Liver (tissue), 3 donors: Measurements from ENCODE around the gene SNRPA1.

Experiments
- ATF3 ChIP-seq: IDR thresholded peaks from 2 replicates; pipeline ENCODE4 v1.6.1; 2016; ENCODE audit warnings: antibody characterized with exemption
- CTCF ChIP-seq: fragments of 150-350 bp; IDR thresholded peaks from 2 replicates; pipeline ENCODE4 v1.5.1; 2017; ENCODE audit warnings: improper control_type of control experiment, low read depth, low read length; ENCODE audit not compliant: missing input control
- FOXA1 ChIP-seq: IDR thresholded peaks from 2 replicates; pipeline ENCODE4 v1.6.1; 2016; ENCODE audit warnings: antibody characterized with exemption
- FOXA2 ChIP-seq: IDR thresholded peaks from 2 replicates; pipeline ENCODE4 v1.6.1; 2016; ENCODE audit warnings: antibody characterized with exemption
- GABPA ChIP-seq, 2 donors: IDR thresholded peaks in 1 of 2; conservative IDR thresholded peaks in 1 of 2; 2 replicates each; pipeline ENCODE4 v1.6.1; 2016; ENCODE audit warnings: antibody characterized with exemption in 2 of 2, mild to moderate bottlenecking in 1 of 2, moderate library complexity in 1 of 2
- HNF4A ChIP-seq, 2 donors: conservative IDR thresholded peaks; 2 replicates each; pipeline ENCODE4 v1.6.1; 2016; ENCODE audit warnings: antibody characterized with exemption in 2 of 2, mild to moderate bottlenecking in 2 of 2
- REST ChIP-seq: IDR thresholded peaks from 2 replicates; pipeline ENCODE4 v1.6.1; 2016; ENCODE audit warnings: antibody characterized with exemption, mild to moderate bottlenecking
- RXRA ChIP-seq, 2 donors: IDR thresholded peaks; 2 replicates each; pipeline ENCODE4 v1.6.1; 2017 to 2018; ENCODE audit warnings: antibody characterized with exemption in 2 of 2, mild to moderate bottlenecking in 1 of 2
- SP1 ChIP-seq: IDR thresholded peaks from 2 replicates; pipeline ENCODE4 v1.6.1; 2018; ENCODE audit warnings: antibody characterized with exemption, mild to moderate bottlenecking
- TAF1 ChIP-seq: conservative IDR thresholded peaks from 2 replicates; pipeline ENCODE4 v1.6.1; 2016; ENCODE audit warnings: antibody characterized with exemption, mild to moderate bottlenecking
- ZBTB33 ChIP-seq: IDR thresholded peaks from 2 replicates; pipeline ENCODE4 v1.6.1; 2016; ENCODE audit warnings: antibody characterized with exemption
- donor health status: healthy.
- donor health status: healthy.

GRCh38 chr15:101306341-101307047, 11.4 kb upstream of the SNRPA1 start:
- TF ChIP-seq TAF1 (no peak), CTCF (no peak), HNF4A (conservative IDR thresholded peaks at IDR 0.05) (no peak), REST (no peak), SP1 (no peak), ZBTB33 (no peak), FOXA1 (no peak), FOXA2 (no peak), ATF3 (no peak), GABPA (IDR thresholded peaks at IDR 0.05 in 1 of 2, conservative IDR thresholded peaks at IDR 0.05 in 1 of 2) (no peak), RXRA (IDR thresholded peaks at IDR 0.05) (no peak)
